H1 (cell line): ENCODE measurements around the gene CAVIN2.

ENCODE experiments used
- E2F6 ChIP-seq: IDR thresholded peaks from 2 replicates; pipeline ENCODE4 v1.6.1; 2012; ENCODE audit warnings: inconsistent platforms
- JUND ChIP-seq: IDR thresholded peaks from 2 replicates; pipeline ENCODE4 v1.6.1; 2011; ENCODE audit warnings: mild to moderate bottlenecking, improper control_type of control experiment, low read length
- POLR2AphosphoS5 ChIP-seq: IDR thresholded peaks from 2 replicates; pipeline ENCODE4 v1.6.1; 2011; ENCODE audit warnings: low read depth, low read length
- RAD21 ChIP-seq, 2 experiments: IDR thresholded peaks in 1 of 2; conservative IDR thresholded peaks in 1 of 2; 2 replicates each; pipeline ENCODE4 v1.6.1; 2011; ENCODE audit warnings: low read depth in 2 of 2, low read length in 2 of 2, improper control_type of control experiment in 1 of 2, inconsistent platforms in 1 of 2, mild to moderate bottlenecking in 1 of 2, moderate library complexity in 1 of 2
- TAF1 ChIP-seq: IDR thresholded peaks from 2 replicates; pipeline ENCODE4 v1.6.1; 2011; ENCODE audit warnings: mild to moderate bottlenecking, low read depth, low read length
- USF2 ChIP-seq: IDR thresholded peaks from 2 replicates; pipeline ENCODE4 v1.6.1; 2011; ENCODE audit warnings: low read length, improper control_type of control experiment
- TF ChIP-seq, protein P1 (sequence below), 3 experiments: IDR thresholded peaks; 1 replicate in 2 of 3; 2 replicates in 1 of 3; pipeline versions ENCODE4 v1.5.1 to v1.6.1; 2011; ENCODE audit warnings: low read length in 3 of 3, mild to moderate bottlenecking in 3 of 3, inconsistent platforms in 2 of 3, low read depth in 1 of 3, moderate library complexity in 1 of 3; ENCODE audit not compliant: insufficient read depth in 1 of 3; ENCODE audit errors: control extremely low read depth in 1 of 3

DNA sequence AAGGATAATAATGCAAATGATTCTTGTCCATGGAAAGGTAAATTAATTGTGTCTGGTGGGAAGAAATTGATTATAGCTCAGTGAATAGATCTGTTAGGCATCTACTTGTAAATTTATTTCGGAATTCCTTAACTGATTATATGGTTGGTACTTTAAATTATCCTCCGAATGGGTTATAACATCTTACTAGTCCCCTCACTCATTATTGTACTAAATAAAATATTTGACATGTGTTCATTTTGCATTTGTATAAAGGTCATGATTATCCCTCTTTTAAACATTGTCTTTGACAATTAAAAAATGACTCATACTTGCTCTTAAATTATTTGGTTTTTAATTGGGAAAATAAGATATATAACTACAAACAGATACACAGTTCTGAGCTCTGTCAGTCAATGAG is 47.4 kb downstream of the CAVIN2 start:
- TF ChIP-seq RAD21 (IDR thresholded peaks at IDR 0.05 in 1 of 2, conservative IDR thresholded peaks at IDR 0.05 in 1 of 2; ENCODE audit: low read depth in 2 of 2, low read length in 2 of 2) (no peak), USF2 (no peak), JUND (no peak), E2F6 (no peak), TAF1 (no peak), POLR2AphosphoS5 (no peak)
- TF ChIP-seq, protein P1, sequence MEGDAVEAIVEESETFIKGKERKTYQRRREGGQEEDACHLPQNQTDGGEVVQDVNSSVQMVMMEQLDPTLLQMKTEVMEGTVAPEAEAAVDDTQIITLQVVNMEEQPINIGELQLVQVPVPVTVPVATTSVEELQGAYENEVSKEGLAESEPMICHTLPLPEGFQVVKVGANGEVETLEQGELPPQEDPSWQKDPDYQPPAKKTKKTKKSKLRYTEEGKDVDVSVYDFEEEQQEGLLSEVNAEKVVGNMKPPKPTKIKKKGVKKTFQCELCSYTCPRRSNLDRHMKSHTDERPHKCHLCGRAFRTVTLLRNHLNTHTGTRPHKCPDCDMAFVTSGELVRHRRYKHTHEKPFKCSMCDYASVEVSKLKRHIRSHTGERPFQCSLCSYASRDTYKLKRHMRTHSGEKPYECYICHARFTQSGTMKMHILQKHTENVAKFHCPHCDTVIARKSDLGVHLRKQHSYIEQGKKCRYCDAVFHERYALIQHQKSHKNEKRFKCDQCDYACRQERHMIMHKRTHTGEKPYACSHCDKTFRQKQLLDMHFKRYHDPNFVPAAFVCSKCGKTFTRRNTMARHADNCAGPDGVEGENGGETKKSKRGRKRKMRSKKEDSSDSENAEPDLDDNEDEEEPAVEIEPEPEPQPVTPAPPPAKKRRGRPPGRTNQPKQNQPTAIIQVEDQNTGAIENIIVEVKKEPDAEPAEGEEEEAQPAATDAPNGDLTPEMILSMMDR (IDR thresholded peaks at IDR 0.05; ENCODE audit: control extremely low read depth in 1 of 3, insufficient read depth in 1 of 3, low read depth in 1 of 3, low read length in 3 of 3) = no peak
